ENCODE data around the gene FGGY. TPM values are rescaled to one million over a fixed set of nuclear protein-coding genes. Genes with fewer than 3 reads are reported as not detected.

FGGY gene
- total RNA-seq, 4 donors from 2014 or later, result 12.4 to 17.5 (median 16.1) TPM

- no peak for DNase-seq (ENCODE audit: low spot score in 2 of 2)
- Histone ChIP-seq H3K4me1 (no peaks in the 10 kb centered on the region), H3K9me3 (no peaks in the 10 kb centered on the region), H3K27me3 (no peaks in the 10 kb centered on the region), H3K4me3 (no peak overlapping the region), H3K27ac (no peak overlapping the region), H3K36me3 (no peaks in the 10 kb centered on the region)
- no peak for TF ChIP-seq EP300 (IDR thresholded peaks at IDR 0.05)
- TF ChIP-seq POLR2AphosphoS5 (IDR thresholded peaks at IDR 0.05), result no peak
- TF ChIP-seq POLR2A (IDR thresholded peaks at IDR 0.05), result no peak
- no peak for TF ChIP-seq CTCF (IDR thresholded peaks at IDR 0.05)
Observed at GRCh38 chr1:59625384-59625783, 328.5 kb downstream of the FGGY start.

DNA sequence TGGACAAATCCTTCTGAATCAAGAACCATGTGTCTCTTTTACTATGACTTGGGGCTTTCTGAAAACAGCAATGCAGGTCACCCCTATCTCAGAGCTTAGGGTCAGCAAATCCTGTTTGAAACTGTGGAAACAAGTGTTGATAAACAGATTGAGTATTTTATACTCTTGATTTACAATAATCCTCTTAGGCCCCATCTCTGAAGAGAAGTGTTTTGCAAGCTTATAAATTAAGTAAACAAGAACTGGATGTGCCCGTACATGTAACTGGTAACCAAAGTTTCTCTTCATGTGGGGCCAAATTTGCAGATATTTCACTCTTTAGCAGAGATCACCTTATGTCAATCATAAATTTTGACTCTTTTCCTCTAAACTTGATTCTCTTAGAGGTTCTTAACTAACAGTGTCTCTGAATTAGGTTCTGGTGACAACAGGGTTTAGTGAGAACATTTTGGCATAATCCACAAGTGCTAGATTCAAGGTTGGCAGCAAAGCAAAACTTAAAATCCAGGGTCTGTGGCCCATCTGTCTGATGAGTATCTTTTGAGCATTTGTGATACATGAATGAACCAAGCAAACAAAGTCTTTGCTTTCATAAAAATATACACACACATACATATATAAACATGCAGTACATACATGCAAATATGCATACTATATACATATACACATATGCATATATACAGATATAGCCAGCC is 334.8 kb downstream of the FGGY start:
- no peaks in the 10 kb centered on the region for H3K36me3 ChIP-seq
- DNase-seq (ENCODE audit: low spot score in 2 of 2), result no peak
- no peak overlapping the region for H3K4me3 ChIP-seq
- 29% methylated on average over 1 of the region's 1 CpG for WGBS
- H3K27me3 ChIP-seq, result no peaks in the 10 kb centered on the region
- H3K9me3 ChIP-seq, result no peaks in the 10 kb centered on the region
- H3K27ac ChIP-seq, result peak overlapping the region; percentile 49
- peaks cover 16% of the 10 kb centered on the region for H3K4me1 ChIP-seq
- TF ChIP-seq EP300 (IDR thresholded peaks at IDR 0.05) (no peak), POLR2AphosphoS5 (IDR thresholded peaks at IDR 0.05) (no peak), CTCF (IDR thresholded peaks at IDR 0.05) (no peak)

DNA sequence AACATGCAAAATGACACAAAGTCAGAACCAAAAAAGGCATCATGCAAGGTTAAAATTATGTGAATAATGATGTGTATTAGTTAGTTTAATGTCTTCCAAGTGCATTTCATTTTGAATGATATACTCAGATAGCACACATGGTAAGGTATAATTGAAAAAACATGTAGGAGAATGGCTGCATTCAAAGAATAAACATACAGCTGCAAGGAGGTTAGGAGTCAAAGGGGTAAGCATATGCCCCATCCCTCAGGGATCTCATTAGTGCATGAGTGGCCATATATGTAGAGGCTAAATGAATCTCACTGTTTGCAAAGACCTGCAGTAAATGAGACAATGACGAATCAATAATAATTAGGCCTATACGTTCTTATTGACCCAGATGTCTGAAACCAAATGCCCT is 338.2 kb downstream of the FGGY start:
- 95% methylated on average over 2 of the region's 2 CpGs for WGBS
- no peaks in the 10 kb centered on the region for H3K36me3 ChIP-seq
- no peak for TF ChIP-seq POLR2AphosphoS5 (IDR thresholded peaks at IDR 0.05)
- no peak for TF ChIP-seq EP300 (IDR thresholded peaks at IDR 0.05)
- no peak for TF ChIP-seq CTCF (IDR thresholded peaks at IDR 0.05)
- TF ChIP-seq POLR2A (IDR thresholded peaks at IDR 0.05), result no peak
- H3K9me3 ChIP-seq, result no peaks in the 10 kb centered on the region
- no peak overlapping the region for H3K4me3 ChIP-seq
- H3K27me3 ChIP-seq, result no peaks in the 10 kb centered on the region
- no peak for DNase-seq (ENCODE audit: low spot score in 2 of 2)
- H3K27ac ChIP-seq, result no peak overlapping the region
- H3K4me1 ChIP-seq, result peaks cover 28% of the 10 kb centered on the region

GRCh38 chr1:59638231-59638711 is 341.4 kb downstream of the FGGY start:
- Histone ChIP-seq H3K4me3 (no peak overlapping the region), H3K4me1 (peaks cover 12% of the 10 kb centered on the region), H3K27me3 (no peaks in the 10 kb centered on the region), H3K27ac (no peak overlapping the region), H3K9me3 (no peaks in the 10 kb centered on the region), H3K36me3 (no peaks in the 10 kb centered on the region)
- DNase-seq (ENCODE audit: low spot score in 2 of 2), result no peak
- WGBS, result 38% methylated on average over 2 of the region's 2 CpGs
- TF ChIP-seq CTCF (IDR thresholded peaks at IDR 0.05), result no peak
- no peak for TF ChIP-seq EP300 (IDR thresholded peaks at IDR 0.05)
- no peak for TF ChIP-seq POLR2A (IDR thresholded peaks at IDR 0.05)
- no peak for TF ChIP-seq POLR2AphosphoS5 (IDR thresholded peaks at IDR 0.05)

DNA sequence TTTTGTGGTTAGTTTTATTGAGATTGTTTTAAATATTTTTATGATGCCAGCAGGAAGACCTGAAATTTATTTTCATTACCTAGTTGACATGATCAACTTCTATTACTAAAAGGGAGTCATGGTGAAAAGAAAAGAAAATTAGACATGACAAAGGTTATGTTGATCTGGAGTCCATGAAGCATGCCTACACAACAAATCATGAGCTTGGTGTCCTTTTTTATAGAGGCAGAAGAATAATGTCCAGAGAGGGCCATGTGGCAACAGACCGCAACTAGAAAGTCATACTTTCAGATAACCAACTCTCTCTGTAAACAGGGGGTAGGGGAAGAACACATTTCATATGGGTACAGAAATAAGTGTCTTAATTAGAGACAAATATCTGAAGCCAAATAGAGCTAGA is 342.4 kb downstream of the FGGY start:
- Histone ChIP-seq H3K4me3 (no peak overlapping the region), H3K27me3 (no peaks in the 10 kb centered on the region), H3K4me1 (peaks cover 12% of the 10 kb centered on the region), H3K9me3 (no peaks in the 10 kb centered on the region), H3K27ac (no peak overlapping the region), H3K36me3 (no peaks in the 10 kb centered on the region)
- no peak for DNase-seq (ENCODE audit: low spot score in 2 of 2)
- no peak for TF ChIP-seq POLR2A (IDR thresholded peaks at IDR 0.05)
- TF ChIP-seq CTCF (IDR thresholded peaks at IDR 0.05), result no peak
- TF ChIP-seq POLR2AphosphoS5 (IDR thresholded peaks at IDR 0.05), result no peak
- TF ChIP-seq EP300 (IDR thresholded peaks at IDR 0.05), result no peak
- 89% methylated on average over 1 of the region's 1 CpG for WGBS
